ENCODE results near the gene PHF11.

Gene PHF11

DNA sequence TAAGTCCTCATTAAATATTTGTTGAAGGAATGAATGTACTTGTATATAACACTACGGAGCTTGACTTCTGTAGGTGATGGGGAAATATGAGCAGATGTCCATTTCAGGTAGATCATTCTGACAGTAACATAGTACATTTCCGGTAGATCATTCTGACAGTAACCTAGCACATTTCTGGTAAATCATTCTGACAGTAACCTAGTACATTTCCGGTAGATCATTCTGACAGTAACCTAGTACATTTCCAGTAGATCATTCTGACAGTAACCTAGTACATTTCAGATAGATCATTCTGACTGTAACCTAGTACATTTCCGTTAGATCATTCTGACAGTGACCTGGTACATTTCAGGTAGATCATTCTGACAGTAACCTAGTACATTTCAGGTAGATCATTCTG is 2.5 kb downstream of the PHF11 start:
- no peak for DNase-seq (ENCODE audit: low read depth)

DNA sequence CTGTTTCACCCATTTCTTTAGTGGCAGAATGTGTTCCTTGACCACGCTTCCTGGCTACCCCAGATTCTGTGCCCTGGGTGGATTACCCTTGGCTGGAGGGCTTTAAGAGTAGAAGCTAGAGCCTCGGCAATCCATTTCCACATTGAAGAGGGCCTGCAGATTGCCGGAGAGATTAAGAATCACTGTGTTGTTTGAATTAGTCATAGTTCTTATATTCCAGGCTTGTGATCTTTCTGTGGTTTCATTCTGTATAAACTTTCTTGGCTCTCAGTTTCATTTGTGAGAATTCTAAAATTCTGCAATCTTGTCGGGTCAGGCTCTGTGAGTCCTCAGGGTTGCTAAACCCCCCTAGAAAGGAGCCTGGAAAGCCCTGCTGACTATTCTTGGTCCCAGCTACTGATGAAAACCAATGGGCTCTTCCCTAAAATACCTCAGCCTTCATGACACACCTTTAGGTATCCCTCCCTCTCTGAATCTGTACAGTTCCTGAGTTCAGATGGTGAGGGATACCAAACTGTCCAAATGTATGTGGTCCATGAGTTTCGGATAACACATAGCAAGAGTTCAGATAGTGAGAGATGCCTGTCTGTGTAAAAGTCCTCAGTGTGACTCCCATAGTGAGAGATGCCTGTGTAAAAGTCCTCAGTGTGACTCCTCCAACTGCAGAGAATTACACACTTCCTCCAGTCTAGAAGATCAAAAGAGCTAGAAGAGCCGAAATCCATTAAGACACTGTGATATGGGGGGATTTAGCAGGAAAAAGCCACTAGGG is 4.3 kb downstream of the PHF11 start:
- peak; percentile 3 for DNase-seq (ENCODE audit: low read depth)

DNA sequence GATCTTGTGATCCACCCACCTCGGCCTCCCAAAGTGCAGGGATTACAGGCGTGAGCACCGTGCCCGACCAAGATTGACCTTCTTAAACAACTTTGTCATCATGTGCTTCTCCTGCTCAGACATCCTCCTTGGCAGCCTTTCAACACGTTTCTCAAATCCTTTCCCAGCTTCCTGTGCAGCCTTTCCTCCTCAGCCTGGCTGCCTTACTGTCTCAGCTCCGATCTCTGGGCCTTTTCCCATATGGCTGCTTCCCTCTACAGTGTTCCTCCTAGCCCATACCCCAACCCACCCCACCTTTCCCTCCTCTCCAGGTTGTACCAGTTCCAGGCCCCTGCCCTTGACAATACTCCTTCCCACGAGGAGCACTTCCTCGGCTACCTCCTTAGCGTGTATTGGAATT is 7.2 kb downstream of the PHF11 start:
- no peak for DNase-seq (ENCODE audit: low read depth)

DNA sequence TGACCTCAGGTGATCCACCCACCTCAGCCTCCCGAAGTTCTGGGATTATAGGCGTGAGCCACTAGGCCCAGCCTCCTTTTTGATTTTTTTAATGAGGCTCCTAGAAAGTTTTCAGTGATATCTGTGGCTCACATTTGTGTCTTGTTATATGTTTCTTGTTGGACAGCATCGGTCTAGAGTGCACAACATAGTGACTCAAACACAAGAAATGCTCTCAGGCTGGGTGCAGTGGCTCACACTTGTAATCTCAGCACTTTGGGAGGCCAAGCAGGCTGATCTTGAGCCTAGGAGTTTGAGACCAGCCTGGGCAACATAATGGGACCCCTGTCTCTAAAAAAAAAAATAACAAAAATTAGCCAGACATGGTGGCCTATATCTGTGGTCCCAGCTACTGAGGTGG is 8.2 kb downstream of the PHF11 start:
- no peak for DNase-seq (ENCODE audit: low read depth)

DNA sequence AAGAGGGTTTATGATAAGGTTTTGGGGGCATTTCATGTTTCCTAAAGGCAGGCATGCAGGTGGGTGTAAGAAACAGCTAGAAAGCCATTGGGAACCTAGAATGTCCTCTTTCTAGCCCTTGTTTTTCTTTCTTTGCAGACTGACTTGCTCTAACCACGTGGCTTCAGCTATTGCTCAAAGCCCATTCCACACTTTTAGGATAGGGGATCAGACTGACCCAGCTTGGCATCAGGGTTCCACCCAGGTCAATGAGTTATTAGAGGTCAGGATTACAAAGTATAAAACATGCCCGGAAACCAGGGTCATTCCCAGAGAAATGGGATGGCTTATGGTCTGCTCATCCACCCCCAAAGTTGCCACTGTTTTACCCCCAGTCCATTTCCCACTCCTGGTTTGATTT is 16.8 kb downstream of the PHF11 start:
- DNase-seq (ENCODE audit: low read depth), result no peak

DNA sequence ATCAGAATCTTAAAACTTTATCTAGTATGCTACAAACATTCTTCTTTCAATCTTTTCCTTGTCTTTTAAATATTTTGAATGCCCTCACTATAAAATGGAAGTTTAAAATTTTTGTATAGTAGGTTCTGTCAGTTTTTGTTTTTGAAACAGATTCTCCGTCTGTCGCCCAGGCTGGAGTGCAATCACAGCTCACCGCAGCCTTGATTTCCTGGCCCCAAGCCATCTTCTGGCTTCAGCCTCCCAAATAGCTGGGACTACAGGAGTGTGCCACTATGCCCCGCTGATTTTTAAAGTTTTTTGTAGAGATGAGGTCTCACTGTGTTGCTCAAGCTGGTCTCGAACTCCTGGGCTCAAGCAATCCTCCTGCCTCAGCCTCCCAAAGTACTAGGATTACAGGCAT is 20.7 kb downstream of the PHF11 start:
- no peak for DNase-seq (ENCODE audit: low read depth)

DNA sequence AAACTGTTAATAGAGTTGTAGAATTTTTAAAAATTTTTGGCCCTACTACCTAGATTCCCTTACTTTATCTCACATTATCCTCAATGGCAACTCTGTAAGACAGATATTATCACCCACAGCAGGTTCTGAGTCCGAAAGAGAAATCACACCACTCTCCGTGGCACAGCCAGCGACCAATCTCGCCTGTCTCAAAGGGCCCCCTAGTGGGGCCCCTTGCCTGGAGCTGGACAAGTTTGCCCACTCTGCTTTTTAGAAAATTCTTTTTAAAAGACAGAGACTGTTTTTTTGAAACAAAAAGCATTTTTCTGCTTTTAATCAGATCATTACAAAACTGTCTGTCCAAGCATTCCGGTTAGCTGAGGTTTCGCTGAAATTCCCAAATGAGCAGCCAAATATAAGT is 21.7 kb downstream of the PHF11 start:
- DNase-seq (ENCODE audit: low read depth), result no peak

DNA sequence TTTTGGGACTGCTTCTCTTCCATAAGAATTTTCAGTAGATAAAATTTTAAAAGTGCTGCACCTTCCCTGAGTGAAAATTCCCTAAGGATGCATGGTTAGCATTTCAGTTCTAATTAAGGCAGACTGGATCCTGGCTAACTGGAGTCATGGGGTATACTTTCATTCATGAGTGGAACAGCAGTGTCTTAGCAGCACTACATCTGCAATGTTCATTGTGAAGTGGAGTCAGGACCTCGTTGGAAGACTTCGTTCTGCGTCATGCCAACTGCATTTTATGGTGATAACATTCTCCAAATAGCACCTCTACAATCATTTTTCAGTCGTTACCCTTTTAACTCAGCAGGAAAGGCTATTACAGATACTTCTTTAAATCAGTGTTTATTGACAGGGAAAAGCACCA is 25.5 kb downstream of the PHF11 start:
- DNase-seq (ENCODE audit: low read depth), result no peak

DNA sequence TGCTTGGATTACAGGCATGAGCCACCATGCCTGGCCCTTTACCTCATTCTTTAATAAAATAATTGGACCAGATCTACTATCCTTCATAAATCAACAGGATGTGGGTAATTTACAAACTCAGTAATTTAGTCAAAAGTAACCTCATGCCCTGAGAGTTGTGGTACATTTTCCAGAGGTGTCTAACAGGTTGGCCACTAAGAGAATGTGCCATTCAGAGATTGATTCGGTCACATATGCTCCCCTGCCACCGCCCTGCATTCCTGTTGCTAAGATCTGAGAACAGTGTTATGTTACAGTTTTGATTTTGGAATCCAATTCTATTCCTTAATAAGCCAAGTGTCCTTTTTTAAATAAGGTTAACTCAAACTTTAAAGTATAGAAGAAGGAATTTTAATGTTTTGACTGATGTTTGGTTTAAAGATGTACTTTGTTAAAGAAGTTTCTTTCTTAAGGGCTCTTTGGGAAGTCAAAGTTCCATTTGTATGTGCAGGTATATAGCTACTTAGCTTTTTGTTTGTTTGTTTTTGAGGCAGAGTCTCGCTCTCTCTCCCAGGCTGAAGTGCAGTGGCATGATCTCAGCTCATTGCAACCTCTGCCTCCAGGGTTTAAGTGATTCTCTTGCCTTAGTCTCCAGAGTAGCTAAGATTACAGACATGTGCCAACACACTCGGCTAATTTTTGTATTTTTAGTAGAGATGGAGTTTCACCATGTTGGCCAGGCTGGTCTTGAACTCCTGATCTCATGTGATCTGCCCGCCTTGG is 29.2 kb downstream of the PHF11 start:
- no peak for DNase-seq (ENCODE audit: low read depth)

DNA sequence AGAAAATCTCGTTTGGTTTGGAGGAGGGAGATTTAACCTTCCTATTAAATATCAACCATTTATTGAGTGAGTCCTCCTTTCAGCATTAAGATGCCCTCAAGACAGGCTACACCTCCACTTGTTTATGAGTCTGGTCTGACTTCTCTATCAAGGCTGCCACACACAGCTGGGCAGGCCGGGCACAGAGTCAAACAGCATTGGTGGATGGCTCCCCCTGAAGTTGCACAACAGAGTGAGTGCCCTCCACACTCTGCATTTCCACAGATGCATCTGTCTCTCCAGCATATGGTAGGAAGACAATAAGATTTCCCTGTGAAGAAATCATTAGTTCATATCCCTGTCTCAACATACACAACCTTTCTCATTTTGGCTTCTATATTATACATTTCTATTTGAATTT is 31.4 kb downstream of the PHF11 start:
- DNase-seq (ENCODE audit: low read depth), result no peak

DNA sequence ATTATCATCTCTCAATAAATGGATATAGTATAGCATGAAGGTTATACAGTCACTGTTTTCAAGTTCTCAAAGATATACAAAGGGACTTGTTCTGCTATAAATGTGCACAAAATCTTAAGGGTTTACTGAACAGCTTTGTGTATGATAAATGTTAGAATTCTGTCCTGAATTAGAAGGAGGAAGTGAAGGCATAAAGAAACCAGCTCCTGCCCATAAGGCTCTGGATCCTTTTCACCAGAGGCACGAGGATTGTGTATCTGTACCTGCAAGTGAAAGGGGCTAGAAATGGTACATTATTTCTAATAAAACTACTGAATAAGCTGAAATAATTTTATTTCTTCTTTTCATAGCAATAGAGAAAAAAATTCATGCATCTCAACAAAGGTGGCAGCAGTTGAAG is 32.4 kb downstream of the PHF11 start:
- no peak for DNase-seq (ENCODE audit: low read depth)

DNA sequence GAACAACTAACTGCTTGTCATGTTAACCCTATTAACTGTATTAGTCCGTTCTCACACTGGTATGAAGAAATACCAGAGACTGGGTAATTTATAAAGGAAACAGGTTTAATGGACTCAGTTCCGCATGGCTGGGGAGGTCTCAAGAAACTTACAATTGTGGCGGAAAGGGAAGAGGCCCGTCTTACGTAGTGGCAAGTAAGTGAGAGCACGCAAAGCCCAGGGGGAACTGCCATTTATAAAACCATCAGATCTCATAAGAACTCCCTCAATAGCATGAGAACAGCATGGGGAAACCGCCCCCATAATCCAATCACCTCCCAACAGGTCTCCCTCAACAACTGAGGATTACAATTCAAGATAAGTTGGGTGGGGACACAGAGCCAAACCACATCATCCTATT is 34.7 kb downstream of the PHF11 start:
- no peak for DNase-seq (ENCODE audit: low read depth)

DNA sequence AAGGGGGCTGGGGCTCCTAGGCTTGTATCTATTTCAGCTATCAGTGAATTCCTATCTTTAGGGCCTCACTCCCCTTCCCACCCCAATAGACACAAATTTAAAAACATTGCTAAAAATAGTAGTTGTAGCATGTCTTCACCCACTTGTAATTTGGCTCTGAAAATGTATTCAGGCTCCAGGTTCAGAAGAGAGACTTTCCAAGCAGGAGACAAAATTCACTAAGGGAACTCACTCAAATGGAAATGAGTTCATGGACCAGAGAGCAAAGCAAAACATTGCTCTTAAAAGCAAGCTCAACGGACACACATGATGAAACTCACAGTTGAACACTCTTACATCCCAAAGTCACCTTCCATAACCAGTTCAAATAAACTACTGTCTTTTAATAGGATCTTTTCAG is 36.8 kb downstream of the PHF11 start:
- DNase-seq (ENCODE audit: low read depth), result no peak

DNA sequence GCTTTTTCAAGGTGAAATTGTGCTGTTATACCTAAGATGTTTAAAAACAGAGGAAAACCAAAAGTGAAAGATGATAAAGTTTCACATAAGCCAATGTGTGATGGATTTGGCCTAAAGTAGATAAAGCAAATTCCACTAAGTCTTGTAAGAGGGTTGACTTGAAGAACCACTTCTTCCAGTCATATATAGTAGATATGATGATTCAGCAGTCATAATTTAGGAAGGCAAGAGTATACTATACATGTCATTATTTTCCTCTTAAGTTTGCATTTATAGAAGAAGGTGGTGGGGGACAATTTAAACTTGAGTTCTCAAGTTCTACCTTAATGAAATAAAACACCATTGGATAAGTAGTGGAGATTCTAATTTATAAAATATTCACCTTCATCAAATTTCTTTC is 37.3 kb downstream of the PHF11 start:
- DNase-seq (ENCODE audit: low read depth), result no peak

DNA sequence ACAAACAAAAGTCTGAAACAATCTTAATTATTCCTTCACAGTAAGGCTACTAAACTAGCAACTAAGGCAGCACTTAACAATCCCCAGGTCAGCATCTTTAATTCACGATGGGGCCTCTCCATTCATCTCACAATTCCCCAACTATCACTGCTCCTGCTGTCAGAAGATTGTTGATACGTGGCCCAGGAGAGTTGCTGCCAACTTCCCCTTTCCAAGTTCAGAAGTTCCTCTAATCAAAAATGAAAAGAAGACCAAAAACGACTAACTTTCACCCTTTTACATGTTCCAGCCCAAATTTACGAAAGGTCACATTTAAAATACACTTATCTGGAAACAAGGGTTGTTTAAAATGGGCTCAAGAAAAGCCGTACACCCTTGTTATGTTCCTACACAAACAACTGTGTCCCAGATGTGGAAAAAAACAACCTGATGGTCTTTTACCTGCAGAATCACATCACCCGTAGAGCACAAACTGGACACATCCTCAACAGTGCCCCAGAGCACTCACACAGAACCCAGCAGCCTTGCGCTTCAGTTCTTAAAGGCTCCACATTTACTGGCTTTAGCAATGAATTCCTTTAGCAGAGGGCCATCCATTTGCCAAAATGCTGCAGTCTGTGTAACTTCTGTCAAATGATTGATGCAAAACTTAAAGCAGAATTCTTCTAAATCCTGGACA is 38.0 kb downstream of the PHF11 start:
- no peak for DNase-seq (ENCODE audit: low read depth)

DNA sequence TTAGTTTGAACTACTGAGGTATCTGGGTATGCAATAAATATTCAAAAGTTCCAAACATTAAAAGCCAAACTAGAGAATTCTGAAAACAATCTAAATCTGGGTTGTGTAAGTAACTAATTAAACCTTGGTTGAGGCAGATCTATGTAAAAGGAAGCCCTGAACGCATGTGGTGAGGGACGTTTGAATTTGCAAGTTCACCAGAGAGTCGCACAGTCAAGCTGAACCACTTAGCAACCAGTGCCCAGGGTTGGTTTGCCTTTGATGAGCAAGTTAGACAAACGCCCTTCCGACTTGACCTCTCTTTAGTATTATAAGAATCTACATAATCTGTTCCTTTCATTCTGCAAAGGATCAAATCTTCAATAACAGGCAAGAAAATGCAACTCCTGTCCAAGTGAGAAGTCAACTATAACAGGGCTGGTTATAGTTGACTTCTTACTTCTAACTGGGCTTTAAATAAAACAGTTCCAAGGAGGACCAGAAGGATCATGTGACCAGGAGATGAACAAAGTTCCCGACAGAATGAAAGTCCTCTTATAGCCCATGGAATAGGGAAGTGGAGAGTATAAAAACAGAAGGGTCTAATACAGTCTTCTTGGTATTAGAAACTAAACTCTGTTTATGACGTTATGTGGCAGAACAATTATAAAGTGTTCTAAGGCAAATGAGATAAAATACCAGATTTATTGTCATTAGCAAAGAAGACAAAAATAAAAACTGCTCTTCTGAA is 40.6 kb downstream of the PHF11 start:
- DNase-seq (ENCODE audit: low read depth), result no peak

DNA sequence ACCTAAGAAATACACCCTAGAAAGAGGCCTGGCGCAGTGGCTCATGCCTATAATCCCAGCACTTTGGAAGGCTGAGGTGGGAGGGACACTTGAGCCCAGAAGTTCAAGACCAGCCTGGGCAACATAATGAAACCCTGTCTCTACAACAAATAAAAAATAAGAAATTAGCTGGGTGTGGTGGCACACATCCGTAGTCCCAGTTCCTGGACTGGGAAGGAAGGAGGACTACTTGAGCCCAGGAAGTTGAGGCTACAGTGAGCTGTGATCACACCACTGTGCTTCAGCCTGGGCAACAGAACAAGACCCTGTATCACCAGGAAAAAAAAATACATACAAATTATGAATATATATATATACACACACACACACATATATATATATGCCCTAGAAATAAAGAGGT is 42.7 kb downstream of the PHF11 start:
- no peak for DNase-seq (ENCODE audit: low read depth)

DNA sequence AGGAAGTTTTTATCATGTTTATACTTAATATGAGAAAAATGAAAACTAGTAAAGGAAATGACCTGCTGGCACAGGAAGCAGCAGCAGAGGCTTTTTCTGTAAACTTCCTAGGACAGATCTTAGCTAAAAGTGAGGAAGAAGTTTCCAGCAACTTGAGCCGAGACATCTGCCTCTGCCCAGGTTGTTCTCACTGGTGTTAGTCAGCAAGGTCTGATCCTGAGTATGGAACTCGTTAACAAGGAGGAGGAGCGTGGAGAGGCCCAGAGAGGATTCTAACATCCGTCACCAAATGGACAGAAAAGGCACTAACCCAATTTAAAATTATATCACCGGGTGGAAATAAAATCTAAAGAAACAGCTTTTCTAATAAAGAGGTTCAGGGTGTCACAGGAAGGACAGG is 43.6 kb downstream of the PHF11 start:
- no peak for DNase-seq (ENCODE audit: low read depth)

DNA sequence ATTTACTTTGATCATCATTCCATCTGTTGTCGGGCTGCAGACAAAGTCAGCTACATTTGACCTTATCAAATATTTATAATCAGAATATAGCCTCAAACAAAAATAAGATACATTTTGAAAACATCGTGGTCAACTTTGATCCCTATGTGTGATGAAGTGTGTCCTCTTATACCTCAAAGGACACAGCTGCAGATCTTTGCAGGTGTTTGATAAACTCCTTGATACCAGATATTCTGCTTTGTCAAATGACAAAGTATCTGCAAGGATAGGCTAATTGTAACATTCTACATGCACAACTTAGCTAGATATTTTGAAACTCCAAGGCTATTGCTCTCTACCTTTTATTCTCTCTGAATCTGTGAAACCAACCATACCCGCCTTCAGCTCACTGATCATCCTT is 44.0 kb downstream of the PHF11 start:
- DNase-seq (ENCODE audit: low read depth), result no peak

DNA sequence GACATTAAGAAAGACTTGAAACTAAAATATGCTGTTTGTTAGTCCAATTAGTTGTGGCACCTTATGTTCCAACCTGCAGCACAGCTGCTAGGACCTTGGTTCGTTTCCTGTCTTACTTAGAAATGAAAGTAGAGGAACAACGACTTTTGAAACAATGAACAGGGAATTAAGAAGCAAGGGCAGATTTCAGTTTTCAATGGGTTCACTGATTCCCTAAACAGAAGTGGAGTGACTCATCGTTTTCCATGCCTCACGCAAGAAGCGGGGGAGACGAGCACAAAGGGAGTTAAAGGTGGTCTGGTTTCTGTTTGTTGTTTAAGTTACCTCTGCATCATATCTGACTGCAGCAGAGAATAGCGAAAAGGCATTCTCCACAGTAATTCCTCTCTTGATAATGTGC is 44.8 kb downstream of the PHF11 start:
- DNase-seq (ENCODE audit: low read depth), result no peak

DNA sequence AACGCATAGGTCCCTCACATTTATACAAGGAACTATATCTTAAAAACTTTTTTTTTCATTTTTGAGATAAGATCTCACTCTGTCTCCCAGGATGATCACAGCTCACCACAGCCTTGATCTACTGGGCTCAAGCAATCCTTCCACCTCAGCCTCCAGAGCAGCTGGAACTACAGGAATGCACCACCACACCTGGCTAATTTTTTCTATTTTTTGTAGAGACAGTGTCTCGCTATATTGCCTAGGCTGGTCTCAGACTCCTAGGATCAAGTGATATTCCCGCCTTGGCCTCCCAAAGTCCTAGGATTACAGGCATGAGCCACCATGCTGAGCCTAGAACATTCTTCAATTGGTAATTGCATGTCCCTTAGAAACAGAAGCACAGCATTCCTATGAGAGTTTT is 47.9 kb downstream of the PHF11 start:
- DNase-seq (ENCODE audit: low read depth), result no peak

DNA sequence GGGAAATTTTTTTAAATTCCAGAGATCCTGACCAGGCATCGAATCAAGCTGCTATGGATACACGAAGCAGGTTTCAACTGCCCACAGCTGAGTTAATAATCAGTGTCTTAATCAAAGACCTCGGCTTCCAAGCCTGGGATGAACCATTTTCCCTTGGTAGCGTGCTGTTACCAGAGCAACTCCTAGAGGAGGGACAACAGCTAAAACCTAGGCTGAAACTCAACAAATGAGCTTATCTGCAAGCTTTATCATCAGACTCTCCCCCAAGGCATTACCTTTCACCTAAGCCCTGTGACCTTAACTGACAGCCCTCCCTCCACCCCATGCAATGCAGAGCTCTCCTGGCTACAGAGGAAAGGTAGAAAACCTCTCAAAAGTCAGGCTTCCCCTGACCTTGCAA is 49.9 kb downstream of the PHF11 start:
- DNase-seq (ENCODE audit: low read depth), result no peak

DNA sequence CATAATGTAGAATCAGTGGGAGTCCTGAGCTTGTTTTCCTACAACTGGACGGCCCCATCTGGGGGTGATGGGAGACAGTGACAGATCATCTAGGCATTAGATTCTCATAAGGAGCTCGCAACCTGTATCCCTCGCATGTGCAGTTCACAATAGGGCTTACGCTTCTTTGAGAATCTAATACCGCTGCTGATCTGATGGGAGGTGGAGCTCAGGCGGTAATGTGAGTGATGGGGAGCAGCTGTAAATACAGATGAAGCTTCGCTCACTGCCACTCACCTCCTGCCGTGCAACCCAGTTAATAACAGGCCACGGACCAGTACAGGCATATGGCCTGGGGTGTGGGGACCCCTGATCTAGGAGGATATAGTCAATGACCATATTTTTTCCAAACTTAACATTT is 50.8 kb downstream of the PHF11 start:
- no peak for DNase-seq (ENCODE audit: low read depth)
